CD4-positive, alpha-beta T cell treated with Interleukin-4 for 1 hour (primary cell): Measurements from ENCODE around the gene RPL5.
A peak's percentile ranks its signal among the peaks of the same experiment; 100 is the strongest.
"Not testable (repeated sequence)": the region's sequence is repeated elsewhere in the genome, so short reads cannot be mapped to it uniquely, and the experiment has no call there.

Experiments used
- DNase-seq, 2 donors: peaks; one replicate each; pipeline ENCODE4 v3.0.0-alpha.2; 2020 to 2022

RPL5 gene

GRCh38 chr1:92831762-92832536, at the start of gene RPL5:
TSS of gene RPL5 (plus strand) at chr1:92832040. CDS start at chr1:92832115, 75 bp downstream.
- peak; percentile 97 to 98 for DNase-seq

GRCh38 chr1:92783550-92783949, 48.3 kb upstream of the RPL5 start:
- DNase-seq: not testable (repeated sequence)

- peak in 1 of 2 donors; percentile 48 for DNase-seq
Measured at GRCh38 chr1:92784021-92784638, 47.7 kb upstream of the RPL5 start.

- peak; percentile 55 to 89 for DNase-seq
Measured at GRCh38 chr1:92784639-92785500, 47.0 kb upstream of the RPL5 start, which contains the start of gene EVI5. TSS of gene EVI5 (minus strand) at chr1:92785108. CDS start at chr1:92736546, 48,562 bp downstream.

- DNase-seq: no peak
Measured at GRCh38 chr1:92786111-92786901, 45.5 kb upstream of the RPL5 start.

- DNase-seq: no peak
Measured at GRCh38 chr1:92790081-92790480, 41.8 kb upstream of the RPL5 start.

- no peak for DNase-seq
Measured at GRCh38 chr1:92790867-92791266, 41.0 kb upstream of the RPL5 start.

GRCh38 chr1:92791487-92792066, 40.3 kb upstream of the RPL5 start:
- no peak for DNase-seq

- no peak for DNase-seq
Measured at GRCh38 chr1:92792340-92792782, 39.5 kb upstream of the RPL5 start.

GRCh38 chr1:92795166-92795565, 36.7 kb upstream of the RPL5 start:
- no peak for DNase-seq

GRCh38 chr1:92797297-92797696, 34.5 kb upstream of the RPL5 start:
- DNase-seq: no peak

- no peak for DNase-seq
Measured at GRCh38 chr1:92797961-92798360, 33.9 kb upstream of the RPL5 start.

GRCh38 chr1:92803140-92803887, 28.5 kb upstream of the RPL5 start:
- DNase-seq: no peak

- peak; percentile 23 to 24 for DNase-seq
Measured at GRCh38 chr1:92804721-92805201, 27.1 kb upstream of the RPL5 start.

GRCh38 chr1:92805216-92805615, 26.6 kb upstream of the RPL5 start:
- DNase-seq: no peak

GRCh38 chr1:92808381-92808780, 23.5 kb upstream of the RPL5 start:
- DNase-seq: no peak

GRCh38 chr1:92816732-92817131, 15.1 kb upstream of the RPL5 start:
- no peak for DNase-seq

GRCh38 chr1:92817137-92817697, 14.6 kb upstream of the RPL5 start:
- DNase-seq: no peak

- peak; percentile 37 to 47 for DNase-seq
Measured at GRCh38 chr1:92817986-92818764, 13.7 kb upstream of the RPL5 start.

GRCh38 chr1:92820024-92820423, 11.8 kb upstream of the RPL5 start:
- DNase-seq: no peak
